Muscle layer of duodenum (tissue), 2 donors: Measurements from ENCODE around the gene PIGT.

Experiments used
- H3K27ac ChIP-seq: one replicate; pipeline ENCODE4 v1.7.0; 2013; ENCODE audit warnings: mild to moderate bottlenecking, low read length
- H3K27me3 ChIP-seq: one replicate; pipeline ENCODE4 v1.7.0; 2013; ENCODE audit warnings: low read depth, mild to moderate bottlenecking, control low read depth, low read length
- H3K36me3 ChIP-seq, 2 donors: one replicate each; pipeline ENCODE4 v1.7.0; 2013; ENCODE audit warnings: low read length in 2 of 2, control low read depth in 1 of 2, mild to moderate bottlenecking in 1 of 2; ENCODE audit not compliant: insufficient read depth in 2 of 2, control insufficient read depth in 1 of 2
- H3K4me1 ChIP-seq, 2 donors: one replicate each; pipeline ENCODE4 v1.7.0; 2013; ENCODE audit warnings: low read length in 2 of 2, mild to moderate bottlenecking in 2 of 2, control low read depth in 1 of 2, moderate library complexity in 1 of 2; ENCODE audit not compliant: insufficient read depth in 2 of 2, control insufficient read depth in 1 of 2
- H3K4me3 ChIP-seq, 2 donors: one replicate each; pipeline ENCODE4 v1.7.0; 2013; ENCODE audit warnings: low read length in 2 of 2, low read depth in 1 of 2, mild to moderate bottlenecking in 1 of 2
- H3K9me3 ChIP-seq, 2 donors: one replicate each; pipeline ENCODE4 v1.7.0; 2013; ENCODE audit warnings: low read length in 2 of 2, control low read depth in 1 of 2, mild to moderate bottlenecking in 1 of 2; ENCODE audit not compliant: control insufficient read depth in 1 of 2
- donor health status: healthy.

The PIGT gene

GRCh38 chr20:45374966-45375365 lies 41.0 kb upstream of the PIGT start:
- Histone ChIP-seq H3K36me3 (no peaks in the 10 kb centered on the region), H3K27me3 (no peaks in the 10 kb centered on the region), H3K9me3 (no peaks in the 10 kb centered on the region), H3K4me3 (no peak overlapping the region), H3K4me1 (peaks cover 0 to 15% of the 10 kb centered on the region in 2 donors), H3K27ac (no peak overlapping the region)

- H3K4me3 ChIP-seq, result no peak overlapping the region
- peaks cover 0 to 12% of the 10 kb centered on the region in 2 donors for H3K4me1 ChIP-seq
- no peaks in the 10 kb centered on the region for H3K9me3 ChIP-seq
- H3K27ac ChIP-seq, result no peak overlapping the region
- H3K36me3 ChIP-seq, result peaks cover 0 to 4% of the 10 kb centered on the region in 2 donors
- no peaks in the 10 kb centered on the region for H3K27me3 ChIP-seq
Measured at GRCh38 chr20:45377269-45377668, 38.7 kb upstream of the PIGT start.

- no peaks in the 10 kb centered on the region for H3K9me3 ChIP-seq
- H3K4me1 ChIP-seq, result peaks cover 0 to 4% of the 10 kb centered on the region in 2 donors
- H3K36me3 ChIP-seq, result peaks cover 0 to 4% of the 10 kb centered on the region in 2 donors
- H3K4me3 ChIP-seq, result no peak within 1 kb of the TSS
- no peak within 1 kb of the TSS for H3K27ac ChIP-seq
- H3K27me3 ChIP-seq, result no peaks in the 10 kb centered on the region
Measured at GRCh38 chr20:45378191-45378590, 37.8 kb upstream of the PIGT start, which contains the start of gene TP53TG5. TSS of gene TP53TG5 (minus strand) at chr20:45378325. CDS start at chr20:45378236, 89 bp downstream.

GRCh38 chr20:45387274-45387673 lies 28.7 kb upstream of the PIGT start:
- no peak overlapping the region for H3K4me3 ChIP-seq
- peaks cover 0 to 2% of the 10 kb centered on the region in 2 donors for H3K9me3 ChIP-seq
- no peak overlapping the region for H3K27ac ChIP-seq

GRCh38 chr20:45390931-45391330 lies 25.0 kb upstream of the PIGT start:
- H3K9me3 ChIP-seq, result peaks cover 0 to 2% of the 10 kb centered on the region in 2 donors
- no peak overlapping the region for H3K27ac ChIP-seq
- no peak overlapping the region for H3K4me3 ChIP-seq
- H3K27me3 ChIP-seq, result no peaks in the 10 kb centered on the region
- peaks cover 0 to 5% of the 10 kb centered on the region in 2 donors for H3K36me3 ChIP-seq
- no peaks in the 10 kb centered on the region for H3K4me1 ChIP-seq

More at GRCh38 chr20:45387274-45387673, 28.7 kb upstream of the PIGT start:
- no peaks in the 10 kb centered on the region for H3K27me3 ChIP-seq
- H3K36me3 ChIP-seq, result no peaks in the 10 kb centered on the region
- H3K4me1 ChIP-seq, result no peaks in the 10 kb centered on the region

GRCh38 chr20:45391559-45391958 lies 24.4 kb upstream of the PIGT start:
- no peaks in the 10 kb centered on the region for H3K27me3 ChIP-seq
- peaks cover 0 to 5% of the 10 kb centered on the region in 2 donors for H3K36me3 ChIP-seq
- H3K9me3 ChIP-seq, result peaks cover 0 to 2% of the 10 kb centered on the region in 2 donors
- H3K4me3 ChIP-seq, result no peak overlapping the region
- no peaks in the 10 kb centered on the region for H3K4me1 ChIP-seq
- no peak overlapping the region for H3K27ac ChIP-seq

GRCh38 chr20:45392733-45393132 lies 23.2 kb upstream of the PIGT start:
- Histone ChIP-seq H3K27me3 (no peaks in the 10 kb centered on the region), H3K36me3 (peaks cover 0 to 5% of the 10 kb centered on the region in 2 donors), H3K9me3 (peaks cover 0 to 2% of the 10 kb centered on the region in 2 donors), H3K27ac (no peak overlapping the region), H3K4me3 (no peak overlapping the region), H3K4me1 (no peaks in the 10 kb centered on the region)

GRCh38 chr20:45394221-45395113 lies 21.5 kb upstream of the PIGT start:
- Histone ChIP-seq H3K9me3 (no peaks in the 10 kb centered on the region), H3K36me3 (peaks cover 0 to 5% of the 10 kb centered on the region in 2 donors), H3K4me1 (no peaks in the 10 kb centered on the region), H3K4me3 (no peak overlapping the region), H3K27ac (no peak overlapping the region), H3K27me3 (no peaks in the 10 kb centered on the region)

- Histone ChIP-seq H3K4me1 (no peaks in the 10 kb centered on the region), H3K27ac (no peak overlapping the region), H3K27me3 (no peaks in the 10 kb centered on the region), H3K36me3 (peaks cover 0 to 5% of the 10 kb centered on the region in 2 donors), H3K9me3 (no peaks in the 10 kb centered on the region), H3K4me3 (no peak overlapping the region)
Measured at GRCh38 chr20:45395114-45395415, 20.9 kb upstream of the PIGT start.

- Histone ChIP-seq H3K36me3 (peaks cover 0 to 5% of the 10 kb centered on the region in 2 donors), H3K27me3 (no peaks in the 10 kb centered on the region), H3K4me1 (no peaks in the 10 kb centered on the region), H3K27ac (no peak overlapping the region), H3K4me3 (no peak overlapping the region), H3K9me3 (no peaks in the 10 kb centered on the region)
Measured at GRCh38 chr20:45399018-45399417, 16.9 kb upstream of the PIGT start.

GRCh38 chr20:45400346-45401031 lies 15.5 kb upstream of the PIGT start:
- Histone ChIP-seq H3K9me3 (no peaks in the 10 kb centered on the region), H3K4me3 (no peak overlapping the region), H3K4me1 (no peaks in the 10 kb centered on the region), H3K27ac (no peak overlapping the region), H3K27me3 (no peaks in the 10 kb centered on the region), H3K36me3 (no peaks in the 10 kb centered on the region)
